Hippocampal formation (tissue), 2 donors: ENCODE measurements around the gene ZNF791.
"Not testable (repeated sequence)": the region's sequence is repeated elsewhere in the genome, so short reads cannot be mapped to it uniquely, and the experiment has no call there.

Experiments
- DNase-seq, 2 donors: peaks; one replicate each; lab custom pipeline; 2025; lab: John Stamatoyannopoulos, UW

The ZNF791 gene

GRCh38 chr19:12610540-12611360 is at the start of gene ZNF791, which contains the start of gene ZNF490:
ZNF791 (plus strand) TSS chr19:12610920; CDS start chr19:12611080, 160 bp downstream.
ZNF490 (minus strand) TSS chr19:12610813; CDS start chr19:12610680, 133 bp downstream.
- peak; percentile 97 for DNase-seq

DNA sequence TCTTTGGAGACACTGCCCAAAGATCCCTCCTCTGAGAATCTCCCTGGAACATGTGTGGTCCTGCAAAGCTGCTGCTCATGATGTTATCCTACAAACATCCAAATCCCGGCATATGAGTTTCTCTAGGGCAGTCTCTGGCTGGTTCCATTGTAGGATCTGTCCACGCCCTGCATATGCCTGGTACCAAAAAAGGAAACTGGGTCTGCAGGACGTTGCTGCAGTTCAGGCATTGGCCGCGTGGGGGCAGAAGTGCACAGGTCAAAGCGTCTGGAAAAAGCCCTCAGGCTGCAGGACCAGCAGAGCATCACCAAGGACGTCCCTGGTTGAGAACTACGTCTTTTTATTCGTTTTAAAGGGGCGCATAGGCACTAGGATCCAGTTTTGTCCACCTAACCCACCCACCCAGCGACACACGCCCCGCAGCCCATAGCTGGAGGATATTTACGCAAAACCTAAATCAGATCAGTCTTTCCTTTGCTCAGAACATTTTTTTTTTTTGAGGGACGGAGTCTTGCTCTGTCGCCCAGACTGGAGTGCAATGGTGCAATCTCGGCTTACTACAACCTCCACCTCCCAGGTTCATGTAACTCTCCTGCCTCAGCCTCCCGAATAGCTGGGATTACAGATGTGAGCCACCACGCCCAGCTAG is 46.6 kb upstream of the ZNF791 start:
- peak; percentile 77 to 88 for DNase-seq

DNA sequence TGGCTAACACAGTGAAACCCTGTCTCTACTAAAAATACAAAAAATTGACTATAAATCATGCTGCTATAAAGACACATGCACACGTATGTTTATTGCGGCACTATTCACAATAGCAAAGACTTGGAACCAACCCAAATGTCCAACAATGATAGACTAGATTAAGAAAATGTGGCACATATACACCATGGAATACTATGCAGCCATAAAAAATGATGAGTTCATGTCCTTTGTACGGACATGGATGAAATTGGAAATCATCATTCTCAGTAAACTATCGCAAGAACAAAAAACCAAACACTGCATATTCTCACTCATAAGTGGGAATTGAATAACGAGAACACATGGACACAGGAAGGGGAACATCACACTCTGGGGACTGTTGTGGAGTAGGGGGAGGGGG is 44.3 kb upstream of the ZNF791 start:
- not testable (repeated sequence) for DNase-seq

- no peak for DNase-seq
Measured at GRCh38 chr19:12567951-12568350, 42.8 kb upstream of the ZNF791 start.

DNA sequence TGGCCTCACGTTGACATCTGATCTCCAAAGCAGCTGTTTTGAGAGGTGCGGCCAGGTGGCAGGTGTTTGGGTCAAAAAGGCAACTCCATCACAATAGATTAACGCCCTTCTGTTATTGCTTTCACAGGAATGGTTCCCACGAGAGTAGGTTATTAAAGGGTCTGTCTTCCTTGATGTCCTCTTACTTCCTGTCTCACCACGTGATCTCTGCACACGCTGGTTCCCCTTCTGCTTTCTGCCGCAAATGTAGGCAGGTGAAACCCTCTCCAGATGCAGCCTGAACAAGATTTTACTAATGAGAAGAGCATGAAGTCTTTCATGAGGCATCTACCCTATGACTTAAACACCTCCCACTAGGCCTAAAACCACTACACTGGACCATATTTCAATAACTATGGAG is 36.7 kb upstream of the ZNF791 start:
- no peak for DNase-seq

GRCh38 chr19:12578641-12579040 is 32.1 kb upstream of the ZNF791 start:
- no peak for DNase-seq

- no peak for DNase-seq
Measured at GRCh38 chr19:12580180-12580694, 30.5 kb upstream of the ZNF791 start.

- DNase-seq, result no peak
Measured at GRCh38 chr19:12581100-12581499, 29.6 kb upstream of the ZNF791 start.

DNA sequence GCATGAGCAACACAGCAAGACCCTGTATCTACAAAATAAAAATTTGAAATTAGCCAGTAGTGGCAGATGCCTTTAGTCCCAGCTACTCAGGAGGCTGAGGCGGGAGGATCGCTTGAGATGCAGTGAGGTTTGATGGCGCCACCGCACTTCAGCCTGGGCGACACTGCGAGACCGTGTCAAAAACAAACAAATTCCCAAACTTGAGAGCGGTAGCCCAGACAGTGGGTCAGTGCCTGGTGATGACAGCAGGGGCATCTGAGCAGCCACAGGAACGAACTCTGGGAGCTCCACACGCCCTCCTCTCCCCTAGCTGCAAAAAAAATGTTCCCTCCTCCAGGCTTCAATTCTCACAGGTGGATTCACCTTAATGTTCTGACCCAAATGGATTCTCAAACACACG is 14.2 kb upstream of the ZNF791 start:
- DNase-seq, result no peak

DNA sequence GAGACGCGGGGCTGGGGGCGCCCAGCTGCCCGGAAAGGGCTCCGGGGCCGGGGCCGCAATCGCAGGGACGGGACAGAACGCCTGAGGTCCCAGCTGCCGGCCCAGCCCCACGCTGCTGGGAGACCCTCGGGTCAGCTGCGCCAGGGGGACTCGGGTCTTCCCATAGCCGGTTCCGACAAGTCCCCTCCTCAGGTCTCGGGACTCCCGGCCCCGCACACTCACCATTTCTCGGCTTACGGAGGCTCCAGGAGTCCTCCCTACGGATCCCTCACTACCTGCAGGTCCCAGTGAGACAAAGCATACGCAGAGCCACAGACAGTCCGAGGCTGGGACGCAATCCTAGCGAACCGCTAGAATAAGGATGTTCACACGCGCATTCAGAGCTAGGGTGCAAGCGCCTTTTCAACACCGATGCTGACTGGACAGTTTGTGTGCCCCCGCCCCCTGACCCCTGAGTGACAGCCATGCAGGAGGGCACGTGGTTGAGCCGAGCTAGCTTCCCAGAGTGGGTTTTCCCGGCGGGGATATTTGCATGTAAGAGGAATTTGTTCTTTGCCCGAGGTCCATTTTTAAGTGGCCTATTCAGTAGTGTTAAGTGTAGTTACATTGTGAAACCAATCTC is 13.7 kb upstream of the ZNF791 start:
- no peak for DNase-seq

GRCh38 chr19:12597594-12597993 is 13.1 kb upstream of the ZNF791 start:
- DNase-seq, result no peak

DNA sequence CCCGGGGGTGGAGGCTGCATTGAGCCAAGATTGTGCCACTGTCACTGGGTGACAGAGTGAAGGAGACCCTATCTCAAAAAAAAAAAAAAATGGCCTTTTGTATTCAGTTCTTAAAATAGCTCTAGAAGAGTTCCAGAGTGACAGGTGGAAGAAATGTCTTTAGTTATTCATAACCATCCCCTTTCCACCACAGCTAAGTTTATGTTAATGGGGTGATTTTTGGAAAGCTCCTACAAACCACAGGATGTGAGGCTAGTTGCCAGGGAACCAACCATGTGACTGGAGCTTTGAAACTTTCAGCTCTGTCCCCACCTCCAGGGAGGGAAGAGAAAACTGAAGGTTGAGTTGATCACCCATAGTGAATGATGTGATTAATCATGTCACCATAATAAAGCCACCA is 7.0 kb upstream of the ZNF791 start:
- no peak for DNase-seq

GRCh38 chr19:12606796-12607195 is 3.9 kb upstream of the ZNF791 start:
- no peak for DNase-seq

DNA sequence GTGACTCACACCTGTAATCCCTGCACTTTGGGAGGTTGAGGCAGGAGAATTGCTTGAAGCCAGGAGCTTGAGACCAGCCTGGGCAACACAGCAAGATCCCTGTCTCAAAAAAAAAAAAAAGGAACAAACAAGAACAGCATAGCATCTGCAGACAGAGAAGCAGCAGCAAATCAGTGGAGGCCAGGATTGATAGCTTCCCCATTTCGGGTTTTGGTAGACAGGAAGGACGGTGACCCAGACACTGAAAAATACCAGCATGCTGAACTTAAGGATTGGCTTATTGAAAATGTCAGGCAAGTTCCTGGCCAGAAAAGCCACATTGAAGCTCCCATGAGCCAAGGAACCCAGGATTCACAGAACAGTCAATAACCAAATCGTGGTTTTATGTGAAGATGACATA is 3.1 kb upstream of the ZNF791 start:
- peak in 1 of 2 donors; percentile 6 for DNase-seq

DNA sequence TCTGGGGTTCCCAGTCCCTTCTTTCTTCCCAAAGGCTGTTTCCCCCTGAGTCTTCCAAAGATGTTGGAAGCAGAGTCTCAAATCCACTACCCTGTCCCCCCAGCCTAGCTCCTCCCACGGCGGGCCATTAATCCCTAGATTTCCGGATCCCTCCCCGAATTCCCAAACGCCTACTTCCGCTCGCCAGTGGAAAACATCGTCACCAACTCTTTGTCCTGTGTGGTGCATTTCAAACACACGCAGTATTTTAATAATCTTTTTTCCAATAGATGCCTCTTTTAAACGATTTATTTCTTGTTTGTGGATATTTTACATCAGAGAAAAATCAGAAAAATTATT is 610 bp downstream of the ZNF791 start:
- peak; percentile 28 to 34 for DNase-seq

GRCh38 chr19:12617646-12618045 is 6.9 kb downstream of the ZNF791 start:
- DNase-seq, result no peak

- not testable (repeated sequence) for DNase-seq
Measured at GRCh38 chr19:12621253-12622024, 10.7 kb downstream of the ZNF791 start.

GRCh38 chr19:12623361-12624031 is 12.8 kb downstream of the ZNF791 start:
- DNase-seq, result no peak

DNA sequence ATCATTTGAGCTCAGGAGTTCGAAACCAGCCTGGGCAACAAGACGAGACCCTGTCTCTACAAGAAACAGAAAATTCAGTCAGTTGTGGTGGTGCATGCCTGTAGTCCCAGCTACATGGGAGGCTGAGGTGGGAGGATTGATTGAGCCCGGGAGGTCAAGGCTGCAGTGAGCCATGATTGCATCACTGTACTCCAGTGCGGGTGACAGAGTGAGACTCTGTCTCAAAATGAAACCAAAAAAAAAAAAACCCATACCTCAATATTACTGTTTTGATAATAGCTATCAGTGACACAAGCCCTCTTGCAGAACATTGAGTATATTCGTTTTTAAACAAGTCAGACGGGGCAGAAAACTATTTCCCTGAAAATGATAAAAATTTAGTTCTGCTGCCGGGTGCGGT is 16.2 kb downstream of the ZNF791 start:
- no peak for DNase-seq

DNA sequence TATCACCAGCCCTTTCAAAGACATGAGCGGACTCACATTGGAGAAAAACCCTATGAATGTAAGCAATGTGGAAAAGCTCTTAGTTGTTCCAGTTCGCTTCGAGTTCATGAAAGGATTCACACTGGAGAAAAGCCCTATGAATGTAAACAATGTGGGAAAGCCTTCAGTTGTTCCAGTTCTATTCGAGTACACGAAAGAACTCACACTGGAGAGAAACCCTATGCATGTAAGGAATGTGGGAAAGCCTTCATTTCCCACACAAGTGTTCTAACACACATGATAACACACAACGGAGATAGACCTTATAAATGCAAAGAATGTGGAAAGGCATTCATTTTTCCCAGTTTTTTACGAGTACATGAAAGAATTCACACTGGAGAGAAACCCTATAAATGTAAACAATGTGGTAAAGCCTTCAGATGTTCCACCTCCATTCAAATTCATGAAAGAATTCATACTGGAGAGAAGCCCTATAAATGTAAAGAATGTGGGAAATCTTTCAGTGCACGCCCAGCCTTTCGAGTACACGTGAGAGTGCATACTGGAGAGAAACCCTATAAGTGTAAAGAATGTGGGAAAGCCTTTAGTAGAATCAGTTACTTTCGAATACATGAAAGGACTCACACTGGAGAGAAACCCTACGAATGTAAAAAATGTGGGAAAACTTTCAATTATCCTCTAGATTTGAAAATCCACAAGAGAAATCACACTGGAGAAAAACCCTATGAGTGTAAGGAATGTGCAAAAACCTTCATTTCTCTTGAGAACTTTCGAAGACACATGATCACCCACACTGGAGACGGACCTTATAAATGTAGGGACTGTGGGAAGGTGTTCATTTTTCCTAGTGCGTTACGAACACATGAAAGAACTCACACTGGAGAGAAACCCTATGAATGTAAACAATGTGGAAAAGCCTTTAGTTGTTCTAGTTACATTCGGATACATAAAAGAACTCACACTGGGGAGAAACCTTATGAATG is 17.6 kb downstream of the ZNF791 start:
- no peak for DNase-seq
